Effector memory CD8-positive, alpha-beta T cell (primary cell): ENCODE results near the gene PDE10A.

ENCODE experiments used
- ATAC-seq: fragments of 150-1000 bp; cut with Tn5 transposase; replicated peaks from 2 replicates; pipeline ENCODE4 v1.10.0; 2021; ENCODE audit warnings: mild to moderate bottlenecking, moderate library complexity
- DNase-seq, 3 experiments: peaks; one replicate each; pipeline ENCODE4 v3.0.0; 2021
- H3K27ac Mint-ChIP-seq, 2 donors: one replicate each; pipeline ENCODE4 v1.8.0; 2022; ENCODE audit warnings: mild to moderate bottlenecking in 2 of 2, mixed read lengths in 2 of 2, moderate library complexity in 2 of 2
- H3K27me3 Mint-ChIP-seq, 2 donors: one replicate each; pipeline ENCODE4 v1.8.0; 2022; ENCODE audit warnings: mixed read lengths in 2 of 2
- H3K36me3 Mint-ChIP-seq: one replicate; pipeline ENCODE4 v1.8.0; 2022; ENCODE audit warnings: mild to moderate bottlenecking, moderate library complexity, mixed read lengths; ENCODE audit not compliant: insufficient read depth
- H3K4me1 Mint-ChIP-seq, 2 donors: one replicate each; pipeline ENCODE4 v1.8.0; 2022; ENCODE audit warnings: low read depth in 2 of 2, mixed read lengths in 2 of 2
- H3K4me3 Mint-ChIP-seq, 2 donors: one replicate each; pipeline ENCODE4 v1.8.0; 2022; ENCODE audit warnings: mild to moderate bottlenecking in 2 of 2, mixed read lengths in 2 of 2, moderate library complexity in 2 of 2
- H3K9me3 Mint-ChIP-seq, 2 donors: one replicate each; pipeline ENCODE4 v1.8.0; 2022; ENCODE audit warnings: mixed read lengths in 2 of 2

PDE10A gene

GRCh38 chr6:165404697-165405096, 258.3 kb downstream of the PDE10A start:
- no peaks in the 10 kb centered on the region for H3K36me3 Mint-ChIP-seq
- DNase-seq (no peak), ATAC-seq (no peak)
- no peaks in the 10 kb centered on the region for H3K27me3 Mint-ChIP-seq
- H3K4me1 Mint-ChIP-seq: no peaks in the 10 kb centered on the region
- no peaks in the 10 kb centered on the region for H3K9me3 Mint-ChIP-seq
- no peak overlapping the region for H3K4me3 Mint-ChIP-seq
- H3K27ac Mint-ChIP-seq: no peak overlapping the region

- Mint-ChIP-seq H3K27me3 (no peaks in the 10 kb centered on the region), H3K27ac (no peak overlapping the region), H3K9me3 (no peaks in the 10 kb centered on the region), H3K4me1 (no peaks in the 10 kb centered on the region), H3K4me3 (no peak overlapping the region), H3K36me3 (no peaks in the 10 kb centered on the region)
- ATAC-seq: no peak
- DNase-seq: no peak
Observed at GRCh38 chr6:165404296-165404695, 258.7 kb downstream of the PDE10A start.

GRCh38 chr6:165403006-165403595, 259.9 kb downstream of the PDE10A start:
- no peaks in the 10 kb centered on the region for H3K4me1 Mint-ChIP-seq
- DNase-seq (no peak), ATAC-seq (no peak)
- no peak overlapping the region for H3K4me3 Mint-ChIP-seq
- H3K36me3 Mint-ChIP-seq: no peaks in the 10 kb centered on the region
- H3K27me3 Mint-ChIP-seq: no peaks in the 10 kb centered on the region
- no peak overlapping the region for H3K27ac Mint-ChIP-seq
- H3K9me3 Mint-ChIP-seq: no peaks in the 10 kb centered on the region

- no peak overlapping the region for H3K27ac Mint-ChIP-seq
- H3K4me1 Mint-ChIP-seq: no peaks in the 10 kb centered on the region
- ATAC-seq: no peak
- no peak overlapping the region for H3K4me3 Mint-ChIP-seq
- H3K9me3 Mint-ChIP-seq: no peaks in the 10 kb centered on the region
- no peaks in the 10 kb centered on the region for H3K36me3 Mint-ChIP-seq
- no peak for DNase-seq
- no peaks in the 10 kb centered on the region for H3K27me3 Mint-ChIP-seq
Observed at GRCh38 chr6:165401092-165401491, 261.9 kb downstream of the PDE10A start.

- H3K27ac Mint-ChIP-seq: no peak overlapping the region
- no peak for ATAC-seq
- peaks cover 7 to 16% of the 10 kb centered on the region in 2 donors for H3K9me3 Mint-ChIP-seq
- H3K4me3 Mint-ChIP-seq: no peak overlapping the region
- no peaks in the 10 kb centered on the region for H3K27me3 Mint-ChIP-seq
- no peak for DNase-seq
- H3K4me1 Mint-ChIP-seq: no peaks in the 10 kb centered on the region
- no peaks in the 10 kb centered on the region for H3K36me3 Mint-ChIP-seq
Observed at GRCh38 chr6:165390475-165390874, 272.6 kb downstream of the PDE10A start.

- ATAC-seq: no peak
- no peak for DNase-seq
- H3K4me1 Mint-ChIP-seq: no peaks in the 10 kb centered on the region
- no peak overlapping the region for H3K4me3 Mint-ChIP-seq
- no peaks in the 10 kb centered on the region for H3K27me3 Mint-ChIP-seq
- H3K27ac Mint-ChIP-seq: no peak overlapping the region
- H3K9me3 Mint-ChIP-seq: peaks cover 9 to 24% of the 10 kb centered on the region in 2 donors
- H3K36me3 Mint-ChIP-seq: no peaks in the 10 kb centered on the region
Observed at GRCh38 chr6:165389534-165389933, 273.5 kb downstream of the PDE10A start.

- Mint-ChIP-seq H3K27me3 (no peaks in the 10 kb centered on the region), H3K27ac (no peak overlapping the region), H3K4me1 (no peaks in the 10 kb centered on the region), H3K4me3 (no peak overlapping the region), H3K9me3 (peaks cover 3 to 7% of the 10 kb centered on the region in 2 donors), H3K36me3 (no peaks in the 10 kb centered on the region)
- DNase-seq (no peak), ATAC-seq (no peak)
Observed at GRCh38 chr6:165383323-165383722, 279.7 kb downstream of the PDE10A start.

GRCh38 chr6:165376100-165376499, 286.9 kb downstream of the PDE10A start:
- DNase-seq: no peak
- no peak for ATAC-seq
- no peaks in the 10 kb centered on the region for H3K36me3 Mint-ChIP-seq
- no peak overlapping the region for H3K27ac Mint-ChIP-seq
- no peaks in the 10 kb centered on the region for H3K27me3 Mint-ChIP-seq
- H3K4me3 Mint-ChIP-seq: no peak overlapping the region
- H3K9me3 Mint-ChIP-seq: peaks cover 0 to 4% of the 10 kb centered on the region in 2 donors
- H3K4me1 Mint-ChIP-seq: no peaks in the 10 kb centered on the region

- no peak overlapping the region for H3K4me3 Mint-ChIP-seq
- DNase-seq (no peak), ATAC-seq (no peak)
- peaks cover 5 to 25% of the 10 kb centered on the region in 2 donors for H3K9me3 Mint-ChIP-seq
- H3K27me3 Mint-ChIP-seq: no peaks in the 10 kb centered on the region
- no peak overlapping the region for H3K27ac Mint-ChIP-seq
- H3K36me3 Mint-ChIP-seq: no peaks in the 10 kb centered on the region
- H3K4me1 Mint-ChIP-seq: no peaks in the 10 kb centered on the region
Observed at GRCh38 chr6:165365371-165365770, 297.7 kb downstream of the PDE10A start.

GRCh38 chr6:165345700-165346099, 317.3 kb downstream of the PDE10A start:
- ATAC-seq: no peak
- Mint-ChIP-seq H3K9me3 (peaks cover 19 to 42% of the 10 kb centered on the region in 2 donors), H3K27me3 (no peaks in the 10 kb centered on the region), H3K4me1 (no peaks in the 10 kb centered on the region), H3K36me3 (no peaks in the 10 kb centered on the region), H3K27ac (no peak overlapping the region), H3K4me3 (no peak overlapping the region)
- no peak for DNase-seq

- Mint-ChIP-seq H3K4me3 (no peak overlapping the region), H3K9me3 (peaks cover 6 to 17% of the 10 kb centered on the region in 2 donors), H3K36me3 (no peaks in the 10 kb centered on the region), H3K27ac (no peak overlapping the region), H3K4me1 (no peaks in the 10 kb centered on the region), H3K27me3 (no peaks in the 10 kb centered on the region)
- DNase-seq (no peak), ATAC-seq (no peak)
Observed at GRCh38 chr6:165340532-165340931, 322.5 kb downstream of the PDE10A start.

GRCh38 chr6:165325609-165326008, 337.4 kb downstream of the PDE10A start:
- Mint-ChIP-seq H3K4me1 (no peaks in the 10 kb centered on the region), H3K27me3 (no peaks in the 10 kb centered on the region), H3K4me3 (no peak overlapping the region), H3K27ac (no peak overlapping the region), H3K9me3 (peaks cover 5 to 7% of the 10 kb centered on the region in 2 donors), H3K36me3 (no peaks in the 10 kb centered on the region)
- ATAC-seq (no peak), DNase-seq (no peak)

- no peak for DNase-seq
- Mint-ChIP-seq H3K27me3 (no peaks in the 10 kb centered on the region), H3K4me1 (no peaks in the 10 kb centered on the region), H3K27ac (no peak overlapping the region), H3K9me3 (peaks cover 7 to 8% of the 10 kb centered on the region in 2 donors), H3K36me3 (no peaks in the 10 kb centered on the region), H3K4me3 (no peak overlapping the region)
- ATAC-seq: no peak
Observed at GRCh38 chr6:165321555-165322145, 341.4 kb downstream of the PDE10A start.

GRCh38 chr6:165321150-165321549, 341.9 kb downstream of the PDE10A start:
- no peak overlapping the region for H3K4me3 Mint-ChIP-seq
- no peak overlapping the region for H3K27ac Mint-ChIP-seq
- no peak for ATAC-seq
- H3K4me1 Mint-ChIP-seq: no peaks in the 10 kb centered on the region
- peaks cover 7 to 8% of the 10 kb centered on the region in 2 donors for H3K9me3 Mint-ChIP-seq
- no peaks in the 10 kb centered on the region for H3K36me3 Mint-ChIP-seq
- no peak for DNase-seq
- H3K27me3 Mint-ChIP-seq: no peaks in the 10 kb centered on the region
